Fibroblast of lung (primary cell): Measurements from ENCODE around the gene PCMTD2.

Experiments
- CTCF ChIP-seq, 2 donors: IDR thresholded peaks in 1 of 2; conservative IDR thresholded peaks in 1 of 2; 1 replicate in 1 of 2; 2 replicates in 1 of 2; pipeline ENCODE4 v1.5.1; 2011 to 2012; ENCODE audit warnings: low read length in 2 of 2, control low read depth in 1 of 2, inconsistent platforms in 1 of 2, low read depth in 1 of 2, mild to moderate bottlenecking in 1 of 2
- EZH2 ChIP-seq: IDR thresholded peaks from 2 replicates; pipeline ENCODE4 v1.5.1; 2012; ENCODE audit warnings: low read length, control low read depth, mild to moderate bottlenecking; ENCODE audit errors: missing control alignments

- TF ChIP-seq CTCF (conservative IDR thresholded peaks at IDR 0.05 in 1 of 2, IDR thresholded peaks at IDR 0.05 in 1 of 2; ENCODE audit: low read depth in 1 of 2, low read length in 2 of 2) (no peak), EZH2 (no peak)
Observed at GRCh38 chr20:64242003-64242796, 13.3 kb upstream of the PCMTD2 start.
